RPMI8226 (cell line): ENCODE data around the gene FUT1.
"Not testable (repeated sequence)": the region's sequence is repeated elsewhere in the genome, so short reads cannot be mapped to it uniquely, and the experiment has no call there.

Experiments
- DNase-seq: peaks from one replicate; pipeline ENCODE4 v3.0.0-alpha.2; 2015

Gene FUT1

DNA sequence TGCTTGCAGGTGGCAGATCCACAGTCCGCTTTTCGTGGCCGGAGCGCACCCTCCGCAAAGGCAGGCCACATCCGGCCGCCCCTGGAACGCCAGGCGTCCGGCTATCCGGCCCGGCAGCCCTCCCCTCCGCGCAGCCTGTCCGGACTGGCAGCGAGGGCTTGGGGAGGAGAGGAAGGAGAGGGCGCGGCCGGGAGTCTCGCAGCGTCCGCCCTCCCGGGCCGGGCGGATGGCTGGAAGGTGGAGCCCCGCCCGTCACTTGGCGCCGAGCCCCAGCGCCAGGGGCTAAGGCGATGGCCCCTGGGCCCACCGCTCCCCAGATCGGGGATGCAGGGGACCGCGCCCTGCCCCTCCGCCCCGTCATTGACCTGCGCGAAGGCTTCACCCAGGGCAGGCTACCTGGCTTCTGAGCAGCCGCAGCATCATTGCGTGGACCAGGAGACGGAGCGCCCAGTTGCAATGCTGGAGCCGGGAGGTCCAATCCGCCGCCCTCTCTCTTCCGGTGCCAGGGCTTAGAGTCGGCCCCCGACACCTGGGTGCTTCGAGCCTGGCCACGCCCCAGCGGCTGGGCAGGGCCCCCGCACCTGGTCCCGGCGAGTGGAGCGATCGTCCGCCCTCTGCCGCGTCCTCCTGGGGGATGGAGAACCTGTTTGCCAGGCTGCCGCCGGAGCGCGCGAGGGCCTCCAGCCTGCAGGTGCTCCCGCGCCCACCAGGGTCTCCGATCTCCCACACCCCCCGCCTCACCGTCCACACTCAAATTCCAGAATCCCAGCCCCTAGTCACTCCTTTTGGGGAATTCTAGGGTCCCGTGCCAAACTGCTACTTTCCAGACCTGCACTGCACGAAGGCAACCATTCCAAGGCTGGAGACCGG, at the start of gene FUT1:
FUT1 (minus strand) TSS at position 146 of the 870 bp plus-strand sequence. CDS start 1,360 bp downstream, outside the sequence.
- DNase-seq, result peak; percentile 94

- no peak for DNase-seq
Measured at GRCh38 chr19:48799358-48800300, 47.2 kb upstream of the FUT1 start.

- DNase-seq, result no peak
Measured at GRCh38 chr19:48798937-48799336, 46.5 kb upstream of the FUT1 start.

DNA sequence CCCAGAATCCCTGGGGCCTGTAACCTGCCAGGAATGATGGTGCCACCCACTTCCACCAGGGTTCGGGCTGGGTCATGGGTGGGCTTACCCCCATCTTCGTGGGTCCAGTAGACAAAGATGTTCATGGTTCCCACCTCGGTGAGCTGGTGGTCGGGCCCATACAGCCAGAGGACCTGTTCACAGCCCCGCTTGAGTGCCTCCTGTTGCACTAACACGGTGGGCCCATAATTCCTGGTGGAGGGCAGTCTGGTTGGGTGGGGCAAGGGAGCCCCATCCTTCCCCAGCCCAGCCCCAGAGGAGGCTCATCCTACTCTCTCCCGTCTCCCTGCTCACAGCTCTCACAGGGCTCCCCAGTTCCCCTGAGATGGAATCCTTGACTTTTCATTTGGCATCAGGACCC, 44.7 kb upstream of the FUT1 start:
- no peak for DNase-seq

GRCh38 chr19:48796298-48797083, 44.0 kb upstream of the FUT1 start:
- DNase-seq, result no peak

- no peak for DNase-seq
Measured at GRCh38 chr19:48795685-48796070, 43.2 kb upstream of the FUT1 start.

DNA sequence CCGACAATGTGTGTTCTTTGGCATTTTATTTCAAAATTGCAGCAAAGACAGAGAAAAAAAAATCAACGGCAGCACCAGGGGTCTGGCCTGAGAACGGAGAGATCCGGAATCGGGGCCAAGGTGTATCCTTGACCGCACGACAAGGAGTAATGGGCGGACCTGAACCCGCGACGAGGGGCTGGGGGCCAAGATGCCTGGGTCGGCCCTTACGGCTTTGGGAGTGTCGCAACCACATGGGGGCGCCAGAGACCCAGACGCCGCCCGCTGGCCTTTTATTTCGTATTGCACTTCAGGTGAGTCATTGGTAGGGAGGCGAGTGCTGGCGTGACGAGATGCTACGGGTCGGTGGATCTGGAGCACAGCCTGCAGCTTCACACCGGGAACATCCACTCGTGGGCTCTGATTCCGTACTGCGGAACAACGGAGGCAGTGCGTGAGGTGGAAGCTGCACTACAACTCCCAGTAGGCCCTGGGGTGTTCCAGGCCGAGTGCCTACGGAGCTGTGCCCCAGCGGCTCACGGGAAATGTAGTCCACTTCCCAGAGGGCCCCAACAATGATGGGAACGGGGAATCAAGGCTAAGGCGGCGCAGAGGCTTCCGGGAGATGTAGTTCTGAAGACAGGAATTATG, 42.7 kb upstream of the FUT1 start:
- DNase-seq, result peak; percentile 83

GRCh38 chr19:48794291-48794690, 41.9 kb upstream of the FUT1 start:
- DNase-seq, result no peak

- DNase-seq, result no peak
Measured at GRCh38 chr19:48793271-48793670, 40.8 kb upstream of the FUT1 start.

DNA sequence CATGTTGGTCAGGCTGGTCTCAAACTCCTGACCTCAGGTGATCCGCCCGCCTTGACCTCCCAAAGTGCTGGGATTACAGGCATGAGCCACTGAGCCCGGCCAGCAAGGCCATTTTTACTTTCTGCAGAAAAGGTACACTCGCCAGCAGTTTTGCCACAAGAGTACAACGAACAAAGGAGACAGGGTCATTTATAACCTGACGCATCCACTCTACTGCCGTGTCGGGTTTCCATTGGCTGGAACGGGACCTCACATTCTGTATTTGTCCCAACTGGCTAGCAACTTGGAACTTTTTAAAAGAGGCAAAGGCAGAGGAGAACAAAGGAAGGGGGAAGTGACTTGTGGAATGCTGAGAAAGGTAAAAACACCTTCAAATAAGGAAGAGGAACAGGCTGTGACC, 34.9 kb upstream of the FUT1 start:
- not testable (repeated sequence) for DNase-seq

DNA sequence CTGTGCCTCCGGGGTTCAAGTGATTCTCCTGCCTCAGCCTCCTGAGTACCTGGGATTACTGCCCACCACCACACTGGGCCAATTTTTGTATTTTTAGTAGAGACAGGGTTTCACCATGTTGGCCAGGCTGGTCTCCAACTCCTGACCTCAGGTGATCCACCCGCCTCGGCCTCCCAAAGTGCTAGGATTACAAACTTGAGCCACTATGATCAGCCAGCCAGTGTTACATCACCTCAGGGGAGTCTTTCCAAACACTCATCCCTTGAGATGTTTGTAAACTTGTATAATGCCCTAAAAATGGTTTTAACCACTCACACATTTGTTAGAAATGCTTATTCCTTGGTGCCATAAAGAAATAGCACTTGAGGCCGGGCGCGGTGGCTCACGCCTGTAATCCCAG, 34.0 kb upstream of the FUT1 start:
- not testable (repeated sequence) for DNase-seq

DNA sequence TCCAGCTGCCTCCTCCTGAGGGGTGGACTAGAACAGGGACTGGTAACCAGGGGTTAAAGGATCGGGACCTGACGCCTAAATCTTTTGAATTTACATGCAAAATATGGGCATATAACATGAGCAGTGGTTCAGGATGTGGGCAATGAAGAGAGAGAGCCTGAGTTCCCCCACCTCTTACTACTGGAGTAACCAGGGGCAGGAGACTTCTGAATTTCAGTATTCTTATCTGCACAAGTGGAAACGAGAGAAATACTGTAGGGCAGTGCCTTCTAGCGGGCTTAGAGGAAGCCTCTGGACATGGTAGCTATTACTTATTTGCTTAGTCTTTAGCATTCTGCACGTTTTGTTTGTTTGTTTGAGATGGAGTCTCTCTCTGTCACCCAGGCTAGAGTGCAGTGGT, 32.1 kb upstream of the FUT1 start:
- DNase-seq, result peak; percentile 26

GRCh38 chr19:48780631-48781391, 28.4 kb upstream of the FUT1 start:
- DNase-seq, result peak; percentile 44

DNA sequence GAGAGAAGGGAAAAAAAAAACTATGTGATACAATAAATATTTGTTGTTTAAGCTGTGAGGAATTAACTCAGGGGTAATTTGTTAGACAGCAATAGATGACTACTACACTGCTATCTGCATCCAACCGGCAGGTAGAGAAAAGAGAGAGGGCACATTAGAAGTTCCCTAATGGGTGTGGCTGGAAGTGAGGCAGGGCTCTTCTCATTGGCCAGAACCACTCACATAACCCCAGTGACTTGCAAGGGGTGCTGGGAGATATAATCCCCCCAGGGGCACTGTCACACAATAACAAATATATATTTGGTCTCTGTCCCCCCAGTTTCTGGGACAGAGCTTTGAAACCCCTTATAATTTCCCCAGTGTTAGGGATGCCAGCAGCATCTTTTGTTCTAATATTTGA, 27.2 kb upstream of the FUT1 start:
- no peak for DNase-seq

- no peak for DNase-seq
Measured at GRCh38 chr19:48777720-48778119, 25.3 kb upstream of the FUT1 start.

GRCh38 chr19:48777139-48777538, 24.7 kb upstream of the FUT1 start:
- DNase-seq, result no peak

GRCh38 chr19:48772503-48772953, 20.1 kb upstream of the FUT1 start:
- no peak for DNase-seq

DNA sequence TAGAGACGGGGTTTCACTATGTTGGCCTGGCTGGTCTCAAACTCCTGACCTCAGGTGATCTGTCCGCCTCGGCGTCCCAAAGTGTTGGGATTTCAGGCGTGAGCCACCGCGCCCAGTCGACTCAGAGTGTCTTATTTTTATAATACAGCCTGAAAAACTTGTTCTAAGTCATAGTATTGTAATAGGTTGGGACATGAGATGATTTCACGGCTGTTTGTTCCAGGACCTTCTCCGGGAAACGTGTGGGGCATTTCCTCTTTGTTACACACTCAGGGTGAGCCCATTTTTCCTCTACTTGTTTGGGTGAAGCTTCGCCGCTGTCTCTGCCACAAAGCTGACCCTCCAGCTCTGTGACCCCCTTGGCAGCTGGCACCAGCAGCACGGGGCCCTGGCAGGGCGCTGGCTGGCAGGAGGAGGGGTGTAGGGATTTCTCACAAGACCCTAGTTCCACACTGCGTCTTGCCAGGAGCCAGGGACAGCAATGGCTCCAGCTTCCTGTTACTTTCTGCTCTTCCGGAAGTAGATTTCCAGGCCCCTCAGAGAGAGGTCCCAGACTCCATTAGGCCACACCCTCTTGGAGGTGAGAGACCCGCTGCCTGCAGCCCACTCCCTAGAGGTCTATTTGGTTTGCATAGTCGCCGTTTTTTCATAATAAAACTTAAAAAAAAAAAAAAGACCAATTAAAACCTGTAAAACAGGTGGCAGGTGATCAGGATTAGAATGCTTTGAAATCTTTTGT, 18.5 kb upstream of the FUT1 start:
- no peak for DNase-seq

GRCh38 chr19:48770266-48770665, 17.8 kb upstream of the FUT1 start:
- no peak for DNase-seq

DNA sequence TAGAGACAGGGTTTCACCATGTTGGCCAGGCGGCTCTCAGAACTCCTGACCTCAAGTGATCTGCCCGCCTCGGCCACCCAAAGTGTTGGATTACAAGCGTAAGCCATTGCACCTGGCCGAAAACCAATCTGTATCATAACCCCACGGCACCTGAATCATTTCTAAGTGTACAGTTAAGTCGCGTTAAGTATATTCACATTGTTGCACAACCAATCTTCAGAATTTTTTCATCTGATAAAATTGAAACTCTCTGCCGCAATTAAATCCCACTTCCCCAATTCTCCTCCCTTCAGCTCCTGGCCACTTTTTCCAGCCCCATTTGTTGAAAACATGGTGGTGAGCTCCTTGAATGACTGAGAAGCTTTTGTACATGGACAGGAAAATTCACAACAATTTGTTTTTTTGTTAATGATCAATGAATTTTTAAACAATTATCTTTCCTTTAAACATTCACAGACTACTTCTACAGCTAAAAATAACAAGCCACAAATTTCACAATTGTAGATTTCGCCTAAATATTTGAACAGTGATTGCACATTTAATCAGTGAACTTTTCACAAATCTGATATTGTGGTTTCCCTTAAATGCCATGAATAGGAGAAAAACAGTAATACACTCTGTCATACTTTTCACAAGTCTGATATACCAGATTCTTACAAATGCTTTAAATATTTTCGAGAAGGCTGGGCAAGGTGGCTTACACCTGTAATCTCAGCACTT, 16.7 kb upstream of the FUT1 start:
- DNase-seq, result peak; percentile 43
